GM19463 (cell line): ENCODE results near the gene BTG2.
"Not testable (repeated sequence)": the region's sequence is repeated elsewhere in the genome, so short reads cannot be mapped to it uniquely, and the experiment has no call there.

Source experiments
- ATAC-seq: cut with Tn5 transposase; IDR thresholded peaks from one replicate; pipeline ENCODE4 v1.9.1; 2021; ENCODE audit warnings: mild to moderate bottlenecking, moderate library complexity; ENCODE audit not compliant: unreplicated experiment

Gene BTG2

DNA sequence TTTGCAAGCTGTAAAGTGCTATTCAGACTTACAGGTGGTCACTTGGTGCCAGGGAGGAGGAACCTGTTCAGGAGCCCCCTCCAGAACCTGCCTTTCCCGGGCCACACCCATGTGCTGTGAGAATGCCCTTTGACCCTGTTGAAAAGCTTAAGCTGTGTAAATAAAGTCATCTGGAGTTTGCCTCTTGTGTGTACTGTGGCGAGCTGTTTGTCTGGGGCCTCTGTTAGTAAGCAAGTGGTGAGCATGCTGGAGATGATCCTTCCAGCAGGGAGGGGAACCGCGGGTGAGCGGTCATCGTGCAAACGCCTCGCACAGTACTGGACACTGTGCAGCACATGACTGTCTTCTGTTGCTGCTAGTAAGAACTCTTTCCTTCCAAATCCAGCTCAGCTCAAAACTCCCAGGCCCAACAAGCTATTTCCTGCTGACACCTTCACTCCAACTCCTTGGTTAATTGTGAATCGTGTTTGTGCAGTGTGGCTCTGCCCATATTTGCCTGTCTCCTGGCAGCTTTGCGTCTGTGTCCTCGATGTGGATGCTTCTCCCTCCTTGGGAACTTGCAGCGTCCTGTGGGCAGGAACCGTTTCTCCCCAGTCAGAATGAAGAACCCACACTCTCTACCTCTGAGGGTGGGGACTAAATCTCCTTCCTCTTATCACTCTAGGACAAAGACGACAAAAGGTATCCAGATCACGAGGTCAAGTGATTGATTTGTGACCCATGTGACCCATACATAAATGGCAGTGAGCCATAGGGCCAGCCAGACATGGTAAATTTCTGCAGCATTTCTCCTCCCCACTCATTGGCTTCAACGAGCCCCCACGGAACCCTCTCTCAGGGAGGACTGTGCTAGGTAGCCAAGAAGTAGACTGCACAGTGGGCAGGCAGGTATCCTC, 13.9 kb upstream of the BTG2 start:
- ATAC-seq = no peak

DNA sequence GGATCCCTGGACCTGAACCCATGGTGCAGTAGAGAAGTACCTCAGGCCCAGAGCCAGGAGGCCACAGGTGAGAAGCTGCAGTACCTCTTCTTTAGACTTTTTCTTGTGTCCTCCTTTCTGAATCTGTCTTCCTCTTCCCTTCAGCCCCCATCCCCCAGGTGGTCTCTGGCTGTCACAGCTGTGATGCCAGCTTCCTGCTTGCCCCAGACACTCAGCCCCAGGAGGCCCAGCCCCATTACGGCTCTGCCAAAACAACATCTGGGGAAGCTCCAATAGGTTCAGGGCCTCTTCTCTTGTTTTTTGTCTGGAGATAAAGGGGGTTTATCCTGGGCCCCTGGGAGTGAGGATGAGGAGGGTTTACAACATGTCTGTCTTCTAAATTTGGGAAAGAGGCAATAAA, 9.5 kb upstream of the BTG2 start:
- ATAC-seq = no peak

DNA sequence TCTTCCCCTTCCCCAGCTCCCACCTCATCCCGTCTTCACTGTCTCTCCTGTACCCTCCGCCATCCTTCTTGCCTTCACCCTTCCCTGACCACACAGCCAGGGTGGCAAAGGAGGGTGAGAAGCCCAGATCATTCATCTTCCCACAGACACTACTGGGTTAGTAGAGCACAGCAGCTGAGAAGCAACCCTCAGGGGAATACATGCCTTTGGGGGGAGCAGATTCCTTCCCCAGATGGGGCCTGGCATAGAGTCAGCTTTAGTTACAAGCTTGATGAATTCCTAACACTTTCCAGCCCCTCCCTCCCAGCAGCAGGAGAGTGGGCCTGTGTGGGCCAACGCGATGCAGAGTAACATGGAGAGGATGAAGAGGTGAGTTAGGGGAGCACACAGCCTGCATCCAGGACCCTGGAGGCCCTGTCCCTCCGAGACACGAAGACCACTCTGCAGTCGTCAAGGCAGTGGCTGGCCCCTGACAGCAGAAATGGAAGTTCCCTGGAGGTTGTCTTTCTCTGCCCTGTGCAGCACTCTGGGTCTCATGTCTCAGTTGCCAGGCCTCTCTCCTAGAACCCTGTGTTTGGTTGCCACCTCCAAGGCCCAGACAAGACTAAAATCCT, 8.8 kb upstream of the BTG2 start:
- no peak for ATAC-seq

DNA sequence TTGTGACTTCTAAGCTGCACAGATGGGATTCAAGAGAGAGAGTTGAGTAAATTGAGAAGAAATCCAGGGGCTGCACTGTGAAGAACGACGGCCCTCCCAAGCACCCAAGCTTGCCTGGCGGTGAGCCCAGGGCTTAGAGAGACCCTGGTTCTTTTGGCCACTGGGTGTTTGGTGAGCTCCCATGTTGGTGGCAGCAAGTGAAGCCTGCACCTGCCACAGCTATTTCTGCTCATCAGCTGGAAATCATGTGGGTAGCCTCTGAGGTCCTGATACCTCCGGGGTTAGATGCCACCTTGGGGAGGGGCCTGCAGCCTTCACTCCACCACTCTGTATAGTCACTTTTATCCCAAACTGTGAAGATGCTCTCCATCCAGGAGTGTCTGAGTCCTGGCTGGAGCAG, 6.2 kb upstream of the BTG2 start:
- peak; percentile 54 for ATAC-seq

DNA sequence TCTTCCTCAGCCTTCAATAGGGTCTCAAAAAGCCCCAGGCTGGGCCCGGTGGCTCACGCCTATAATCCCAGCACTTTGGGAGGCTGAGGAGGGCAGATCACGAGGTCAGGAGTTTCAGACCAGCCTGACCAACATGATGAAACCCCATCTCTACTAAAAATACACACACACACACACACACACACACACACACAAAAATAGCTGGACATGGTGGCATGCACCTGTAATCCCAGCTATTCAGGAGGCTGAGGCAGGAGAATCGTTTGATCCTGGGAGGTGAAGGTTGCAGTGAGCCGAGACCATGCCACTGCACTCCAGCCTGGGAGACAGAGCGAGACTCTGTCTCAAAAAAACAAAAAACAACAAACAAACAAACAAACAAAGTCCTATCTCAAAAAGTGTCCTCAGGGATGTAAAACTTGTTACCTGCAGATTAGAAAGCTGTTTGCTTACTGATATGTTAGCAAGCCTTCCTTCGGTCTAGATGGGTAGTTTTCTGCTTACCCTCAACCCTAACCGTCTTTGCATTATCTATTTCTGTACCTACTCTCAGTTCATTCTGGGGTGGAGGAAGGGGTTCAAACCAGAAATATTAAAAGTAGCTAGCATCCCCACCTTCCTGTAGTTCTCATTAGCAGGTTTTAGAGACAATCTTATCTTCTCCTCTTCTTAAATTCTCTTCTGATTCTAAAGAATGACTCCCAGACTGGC, 5.4 kb upstream of the BTG2 start:
- ATAC-seq = not testable (repeated sequence)

DNA sequence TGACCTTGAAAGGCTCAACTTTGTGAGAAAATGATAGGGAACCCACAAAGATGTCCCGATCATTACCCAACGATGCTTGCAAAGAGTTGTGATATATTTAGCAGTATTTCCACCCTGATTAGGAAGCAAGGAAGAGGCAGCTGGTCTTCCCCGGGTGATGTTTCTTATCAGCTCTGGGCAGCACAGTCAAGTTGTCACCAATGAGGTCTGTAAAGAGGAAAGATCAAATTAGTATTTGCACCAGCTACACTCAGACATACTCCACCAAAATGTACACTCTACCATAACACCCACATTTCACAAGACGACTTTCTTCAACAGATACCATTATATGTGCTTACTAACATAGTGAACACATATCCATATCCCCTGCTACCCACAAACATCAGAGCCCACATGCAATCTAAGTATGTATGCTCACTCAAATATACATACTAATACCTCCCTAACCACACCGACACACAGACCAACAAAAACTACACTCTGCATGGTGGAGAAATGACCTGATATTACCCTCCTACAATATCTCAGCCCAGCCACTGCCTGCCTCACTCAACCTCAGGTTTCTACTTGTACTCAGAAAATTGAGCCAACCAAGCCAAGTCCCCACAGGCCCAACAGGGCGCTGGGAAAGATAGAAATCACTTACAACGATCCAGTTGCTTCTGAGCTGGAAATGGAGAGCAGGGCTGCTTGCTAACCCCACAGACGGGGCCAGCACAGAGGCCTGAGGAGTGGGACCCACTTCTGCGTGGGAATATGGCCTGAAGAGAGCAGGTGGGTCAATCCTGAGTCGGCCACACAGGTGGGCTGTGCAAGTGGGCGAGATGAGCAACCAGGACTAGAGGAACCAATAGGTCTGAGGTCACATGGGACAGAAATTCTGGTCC, 4.6 kb upstream of the BTG2 start:
- ATAC-seq = no peak

DNA sequence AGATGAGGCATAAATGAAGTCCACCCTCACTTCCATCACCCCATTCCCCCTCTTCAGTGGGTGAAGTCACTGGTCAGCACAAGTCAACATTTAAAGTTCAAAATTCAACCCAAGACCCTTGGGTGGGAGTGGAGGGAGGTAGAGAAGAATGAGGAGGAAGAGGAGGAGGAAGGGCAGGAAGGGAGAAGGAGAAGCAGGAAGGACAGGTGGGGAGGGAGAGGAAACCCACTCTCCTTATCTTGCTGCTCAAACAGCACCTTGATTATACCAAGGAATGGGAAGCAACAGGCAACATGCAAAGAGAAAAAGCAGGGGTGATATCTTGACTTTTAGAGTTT, 4.0 kb upstream of the BTG2 start:
- no peak for ATAC-seq

DNA sequence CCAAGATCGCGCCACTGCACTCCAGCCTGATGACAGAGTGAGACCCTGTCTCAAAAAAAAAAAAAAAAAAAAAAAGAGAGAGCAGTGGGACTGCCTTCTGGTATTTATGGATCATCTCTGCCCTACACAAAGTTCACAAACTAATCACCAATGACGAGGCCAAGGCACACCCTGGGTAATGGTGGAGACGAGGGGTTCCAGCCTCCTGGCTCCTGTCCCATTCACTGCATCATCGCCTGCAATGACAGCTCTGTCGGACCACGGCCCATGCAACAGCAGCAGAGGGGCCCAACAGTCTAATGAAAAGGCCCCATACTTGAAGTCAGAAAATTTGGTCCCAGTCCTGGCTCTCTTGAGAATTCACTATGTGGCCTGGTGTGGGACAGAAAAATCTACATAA, 2.9 kb upstream of the BTG2 start:
- no peak for ATAC-seq

DNA sequence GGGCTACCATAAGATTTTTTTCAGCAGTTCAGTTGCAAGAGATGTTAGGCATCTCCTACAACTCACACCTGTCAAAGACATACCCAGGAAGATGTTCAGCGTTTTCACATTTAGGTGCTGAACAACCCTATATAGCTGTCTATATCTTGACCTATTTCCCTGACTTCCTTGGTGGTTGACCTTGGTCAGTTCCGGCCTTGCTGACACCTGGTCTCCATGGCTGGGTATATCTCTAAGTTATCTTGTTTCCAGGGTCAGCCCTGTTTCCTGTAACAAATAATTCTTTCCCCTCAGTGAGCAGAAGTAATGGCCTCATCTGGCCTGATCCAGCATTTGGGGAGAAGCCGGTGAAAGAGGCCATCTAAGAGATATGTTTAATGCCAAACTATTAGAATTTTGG, 2.4 kb upstream of the BTG2 start:
- ATAC-seq = no peak

DNA sequence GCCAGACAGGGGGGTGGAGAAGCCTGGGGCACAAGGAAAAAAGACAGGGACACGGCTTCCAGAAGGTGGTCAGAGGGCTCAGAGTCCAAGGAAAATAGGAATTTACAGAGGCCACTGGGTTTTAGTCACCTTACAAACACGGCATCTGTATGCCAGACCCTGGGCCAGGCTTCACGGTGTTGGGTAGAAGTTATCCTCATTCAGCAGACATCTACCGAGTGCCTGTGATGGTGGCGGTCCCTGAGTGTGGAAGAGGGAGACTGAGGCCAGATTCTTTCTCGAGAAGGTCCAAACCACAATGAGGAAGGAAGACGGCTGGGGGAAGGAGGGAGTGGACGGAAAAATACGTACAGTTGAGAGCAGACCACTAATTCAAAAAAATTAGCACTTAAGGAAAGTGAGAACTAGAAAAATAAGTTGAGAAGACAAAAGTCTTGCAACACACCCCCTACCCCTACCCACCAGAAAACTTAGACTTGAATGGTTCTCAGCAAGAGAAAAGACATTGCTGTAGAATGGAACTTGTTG, 864 bp upstream of the BTG2 start:
- no peak for ATAC-seq

DNA sequence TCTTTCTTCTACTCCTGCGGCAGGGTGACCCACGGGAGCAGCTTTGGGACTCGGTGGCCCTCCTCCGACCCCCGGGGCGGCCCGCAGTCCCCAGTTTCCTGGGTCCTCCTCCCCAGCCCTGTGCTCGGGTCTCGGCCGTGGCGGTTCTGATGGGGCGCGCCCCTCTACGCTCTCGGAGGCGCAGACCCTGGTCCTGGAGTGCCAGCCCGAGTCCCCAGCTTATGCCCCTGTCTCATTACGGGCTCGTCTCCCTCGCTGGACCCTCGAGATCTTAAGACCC, 430 bp downstream of the BTG2 start:
- ATAC-seq = peak; percentile 5

DNA sequence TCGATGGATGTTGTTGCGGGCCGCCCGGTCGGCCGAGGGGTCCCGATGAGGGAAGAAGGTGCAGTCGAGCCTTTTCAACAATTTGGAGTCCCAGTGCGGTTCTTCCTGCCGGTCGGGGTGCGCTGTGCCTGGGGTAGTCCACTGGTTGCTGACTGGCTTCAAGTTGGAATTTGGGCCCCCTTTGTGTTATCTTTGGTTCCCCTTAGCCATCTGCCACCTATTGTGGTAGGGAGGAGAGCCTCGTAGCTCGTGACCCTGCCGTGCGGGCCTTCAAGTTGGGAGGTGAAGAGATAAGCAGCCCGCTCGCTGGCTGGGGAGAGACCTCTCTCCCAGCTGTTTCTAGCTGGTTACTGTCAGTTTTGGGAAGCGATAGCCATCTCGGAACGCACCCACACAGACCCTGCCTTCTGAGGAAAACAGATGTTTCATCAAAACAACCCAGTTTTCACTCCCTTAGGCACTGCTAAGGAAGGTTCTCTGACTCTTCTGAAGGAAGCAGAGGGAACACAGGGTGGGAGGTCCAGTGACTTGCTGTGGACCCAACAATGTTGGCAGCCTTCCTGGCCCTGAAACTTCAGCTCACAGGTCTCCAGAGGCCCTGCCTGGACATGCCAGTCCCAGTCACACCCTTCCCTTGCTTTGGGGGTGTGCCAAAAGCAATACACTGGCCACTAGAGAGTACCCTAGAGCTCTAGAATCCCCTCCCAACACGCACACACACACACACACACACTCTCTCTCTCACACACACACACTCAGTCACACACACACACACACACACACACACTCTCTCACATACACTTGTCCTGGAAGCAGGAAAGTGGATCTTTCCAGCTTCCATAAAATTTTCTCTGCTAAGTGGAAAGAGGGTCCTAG, 1.0 kb downstream of the BTG2 start:
- ATAC-seq = peak; percentile 22

DNA sequence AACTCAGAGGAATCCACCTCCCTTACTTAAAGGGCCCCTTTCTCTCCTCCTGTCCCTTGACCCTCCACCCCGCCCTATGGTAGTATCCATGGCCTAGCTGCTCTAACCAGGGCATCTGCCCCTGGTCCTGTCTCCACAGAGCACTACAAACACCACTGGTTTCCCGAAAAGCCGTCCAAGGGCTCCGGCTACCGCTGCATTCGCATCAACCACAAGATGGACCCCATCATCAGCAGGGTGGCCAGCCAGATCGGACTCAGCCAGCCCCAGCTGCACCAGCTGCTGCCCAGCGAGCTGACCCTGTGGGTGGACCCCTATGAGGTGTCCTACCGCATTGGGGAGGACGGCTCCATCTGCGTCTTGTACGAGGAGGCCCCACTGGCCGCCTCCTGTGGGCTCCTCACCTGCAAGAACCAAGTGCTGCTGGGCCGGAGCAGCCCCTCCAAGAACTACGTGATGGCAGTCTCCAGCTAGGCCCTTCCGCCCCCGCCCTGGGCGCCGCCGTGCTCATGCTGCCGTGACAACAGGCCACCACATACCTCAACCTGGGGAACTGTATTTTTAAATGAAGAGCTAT, 1.7 kb downstream of the BTG2 start:
- ATAC-seq = no peak

DNA sequence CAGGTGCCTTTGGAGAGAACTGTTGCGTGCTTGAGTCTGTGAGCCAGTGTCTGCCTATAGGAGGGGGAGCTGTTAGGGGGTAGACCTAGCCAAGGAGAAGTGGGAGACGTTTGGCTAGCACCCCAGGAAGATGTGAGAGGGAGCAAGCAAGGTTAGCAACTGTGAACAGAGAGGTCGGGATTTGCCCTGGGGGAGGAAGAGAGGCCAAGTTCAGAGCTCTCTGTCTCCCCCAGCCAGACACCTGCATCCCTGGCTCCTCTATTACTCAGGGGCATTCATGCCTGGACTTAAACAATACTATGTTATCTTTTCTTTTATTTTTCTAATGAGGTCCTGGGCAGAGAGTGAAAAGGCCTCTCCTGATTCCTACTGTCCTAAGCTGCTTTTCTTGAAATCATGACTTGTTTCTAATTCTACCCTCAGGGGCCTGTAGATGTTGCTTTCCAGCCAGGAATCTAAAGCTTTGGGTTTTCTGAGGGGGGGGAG, 2.4 kb downstream of the BTG2 start:
- no peak for ATAC-seq

DNA sequence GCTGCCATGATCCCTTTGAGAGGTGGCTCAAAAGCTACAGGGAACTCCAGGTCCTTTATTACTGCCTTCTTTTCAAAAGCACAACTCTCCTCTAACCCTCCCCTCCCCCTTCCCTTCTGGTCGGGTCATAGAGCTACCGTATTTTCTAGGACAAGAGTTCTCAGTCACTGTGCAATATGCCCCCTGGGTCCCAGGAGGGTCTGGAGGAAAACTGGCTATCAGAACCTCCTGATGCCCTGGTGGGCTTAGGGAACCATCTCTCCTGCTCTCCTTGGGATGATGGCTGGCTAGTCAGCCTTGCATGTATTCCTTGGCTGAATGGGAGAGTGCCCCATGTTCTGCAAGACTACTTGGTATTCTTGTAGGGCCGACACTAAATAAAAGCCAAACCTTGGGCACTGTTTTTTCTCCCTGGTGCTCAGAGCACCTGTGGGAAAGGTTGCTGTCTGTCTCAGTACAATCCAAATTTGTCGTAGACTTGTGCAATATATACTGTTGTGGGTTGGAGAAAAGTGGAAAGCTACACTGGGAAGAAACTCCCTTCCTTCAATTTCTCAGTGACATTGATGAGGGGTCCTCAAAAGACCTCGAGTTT, 3.1 kb downstream of the BTG2 start:
- ATAC-seq = no peak

DNA sequence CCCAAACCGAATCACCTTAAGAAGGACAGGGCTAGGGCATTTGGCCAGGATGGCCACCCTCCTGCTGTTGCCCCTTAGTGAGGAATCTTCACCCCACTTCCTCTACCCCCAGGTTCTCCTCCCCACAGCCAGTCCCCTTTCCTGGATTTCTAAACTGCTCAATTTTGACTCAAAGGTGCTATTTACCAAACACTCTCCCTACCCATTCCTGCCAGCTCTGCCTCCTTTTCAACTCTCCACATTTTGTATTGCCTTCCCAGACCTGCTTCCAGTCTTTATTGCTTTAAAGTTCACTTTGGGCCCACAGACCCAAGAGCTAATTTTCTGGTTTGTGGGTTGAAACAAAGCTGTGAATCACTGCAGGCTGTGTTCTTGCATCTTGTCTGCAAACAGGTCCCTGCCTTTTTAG, 3.6 kb downstream of the BTG2 start:
- no peak for ATAC-seq

DNA sequence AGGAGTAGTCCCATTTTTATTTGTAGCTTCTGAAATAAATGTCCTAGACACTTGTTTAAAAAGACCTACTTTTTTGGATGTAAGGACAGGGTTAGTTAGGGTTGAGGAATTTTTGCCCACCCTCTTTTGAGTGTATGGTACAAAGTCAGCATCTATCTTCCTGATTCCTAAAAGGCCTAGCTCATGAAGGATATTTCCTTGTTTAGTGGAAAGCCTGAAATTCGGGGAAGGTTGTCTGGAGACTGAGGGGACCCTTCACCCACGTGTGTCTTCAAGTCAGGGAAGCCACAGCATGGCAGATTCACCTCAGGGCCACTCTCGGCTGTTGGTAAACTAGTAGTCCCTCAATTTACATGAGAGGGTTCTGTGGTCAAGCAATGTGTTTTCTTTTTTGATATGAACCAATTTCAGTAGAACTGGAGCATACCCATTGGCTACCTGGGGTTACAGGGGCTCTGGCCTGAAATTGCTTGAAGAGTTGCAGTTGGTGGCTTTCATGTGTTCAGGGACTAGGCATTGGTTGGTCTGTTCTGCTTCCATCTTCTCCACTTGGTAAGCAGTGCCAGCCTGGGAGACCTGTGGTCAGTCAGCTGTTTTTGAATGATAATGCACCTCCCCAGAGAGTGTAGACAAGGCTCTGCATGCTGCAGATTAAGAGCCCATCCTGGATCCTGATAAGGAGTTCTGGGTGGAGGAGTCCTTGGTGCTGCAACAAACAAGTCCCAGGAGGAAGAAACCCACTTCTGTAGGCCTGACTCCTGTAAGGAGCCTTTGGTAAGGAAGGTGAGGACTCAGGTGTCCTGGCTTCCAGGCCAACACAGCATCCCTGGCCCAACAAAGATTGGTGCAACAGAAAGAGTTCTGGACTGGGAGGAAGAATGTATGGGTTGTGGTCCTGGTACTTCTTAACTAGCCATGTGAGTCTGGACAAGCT, 6.3 kb downstream of the BTG2 start:
- no peak for ATAC-seq
